ENCODE results near the gene CAMTA1. TPM values are rescaled to one million over a fixed set of nuclear protein-coding genes. Genes with fewer than 3 reads are reported as not detected.

CAMTA1 gene
- polyA plus RNA-seq, 1 donor (not counting 4 experiments of a cell fraction or from before 2014, with no cell fraction given), result 51.4 TPM

- Histone ChIP-seq H3K4me1 (ENCODE audit: control insufficient read depth, extremely low read depth, insufficient read depth, low read length) (peaks cover 14% of the 10 kb centered on the region), H3K27ac (ENCODE audit: control insufficient read depth, insufficient read depth, low read length) (no peak overlapping the region), H3K4me2 (ENCODE audit: control insufficient read depth, extremely low read depth, insufficient read depth, low read depth, low read length) (no peak overlapping the region), H3K9me3 (ENCODE audit: control insufficient read depth, low read depth, low read length) (no peaks in the 10 kb centered on the region), H3K4me3 (ENCODE audit: control insufficient read depth in 2 of 3, extremely low read depth in 1 of 3, insufficient read depth in 2 of 3, low read depth in 1 of 3, low read length in 3 of 3) (no peak overlapping the region), H3K27me3 (ENCODE audit: control insufficient read depth, extremely low read depth, insufficient read depth, low read length) (no peaks in the 10 kb centered on the region), H2AFZ (ENCODE audit: control insufficient read depth, low read length) (no peak overlapping the region), H3K9ac (ENCODE audit: control insufficient read depth, extremely low read depth, insufficient read depth, low read length) (no peak overlapping the region), H3K79me2 (ENCODE audit: control insufficient read depth, insufficient read depth, low read length) (no peaks in the 10 kb centered on the region), H3K36me3 (ENCODE audit: control insufficient read depth in 2 of 2, extremely low read depth in 1 of 2, insufficient read depth in 2 of 2, low read length in 2 of 2) (no peaks in the 10 kb centered on the region), H4K20me1 (ENCODE audit: control insufficient read depth, extremely low read depth, insufficient read depth, low read length) (no peaks in the 10 kb centered on the region), H3K9me1 (ENCODE audit: control insufficient read depth, extremely low read depth, insufficient read depth, low read length) (no peaks in the 10 kb centered on the region)
- DNase-seq (ENCODE audit: low read depth, low spot score) (no peak), FAIRE-seq (no peak)
- no peak for TF ChIP-seq CTCF (optimal IDR thresholded peaks at IDR 0.05 in 1 of 3, IDR thresholded peaks at IDR 0.05 in 1 of 3, conservative IDR thresholded peaks at IDR 0.05 in 1 of 3; ENCODE audit: extremely low read depth in 1 of 3, insufficient read depth in 2 of 3, low read length in 3 of 3)
- TF ChIP-seq EZH2 (IDR thresholded peaks at IDR 0.05; ENCODE audit: low read length), result no peak
- dilution Hi-C loops (cut with MboI; ENCODE audit: extremely low pct_ligation_motif_present, low sequenced_read_pairs), result no loop called here
Observed at GRCh38 chr1:7576946-7577657, 791.8 kb downstream of the CAMTA1 start.

GRCh38 chr1:7578206-7578605, 793.0 kb downstream of the CAMTA1 start:
- FAIRE-seq, result no peak
- H3K79me2 ChIP-seq (ENCODE audit: control insufficient read depth, insufficient read depth, low read length), result no peaks in the 10 kb centered on the region
- dilution Hi-C loops (cut with MboI; ENCODE audit: extremely low pct_ligation_motif_present, low sequenced_read_pairs), result no loop called here
- H4K20me1 ChIP-seq (ENCODE audit: control insufficient read depth, extremely low read depth, insufficient read depth, low read length), result no peaks in the 10 kb centered on the region
- no peak for DNase-seq (ENCODE audit: low read depth, low spot score)
- no peak overlapping the region for H3K4me3 ChIP-seq (ENCODE audit: control insufficient read depth in 2 of 3, extremely low read depth in 1 of 3, insufficient read depth in 2 of 3, low read depth in 1 of 3, low read length in 3 of 3)
- H3K27ac ChIP-seq (ENCODE audit: control insufficient read depth, insufficient read depth, low read length), result no peak overlapping the region
- no peak overlapping the region for H3K9ac ChIP-seq (ENCODE audit: control insufficient read depth, extremely low read depth, insufficient read depth, low read length)
- H2AFZ ChIP-seq (ENCODE audit: control insufficient read depth, low read length), result no peak overlapping the region
- H3K4me2 ChIP-seq (ENCODE audit: control insufficient read depth, extremely low read depth, insufficient read depth, low read depth, low read length), result no peak overlapping the region
- peaks cover 4% of the 10 kb centered on the region for H3K4me1 ChIP-seq (ENCODE audit: control insufficient read depth, extremely low read depth, insufficient read depth, low read length)
- TF ChIP-seq EZH2 (IDR thresholded peaks at IDR 0.05; ENCODE audit: low read length) (no peak), CTCF (optimal IDR thresholded peaks at IDR 0.05 in 1 of 3, IDR thresholded peaks at IDR 0.05 in 1 of 3, conservative IDR thresholded peaks at IDR 0.05 in 1 of 3; ENCODE audit: extremely low read depth in 1 of 3, insufficient read depth in 2 of 3, low read length in 3 of 3) (no peak)
- H3K9me3 ChIP-seq (ENCODE audit: control insufficient read depth, low read depth, low read length), result no peaks in the 10 kb centered on the region
- no peaks in the 10 kb centered on the region for H3K27me3 ChIP-seq (ENCODE audit: control insufficient read depth, extremely low read depth, insufficient read depth, low read length)
- no peaks in the 10 kb centered on the region for H3K36me3 ChIP-seq (ENCODE audit: control insufficient read depth in 2 of 2, extremely low read depth in 1 of 2, insufficient read depth in 2 of 2, low read length in 2 of 2)
- H3K9me1 ChIP-seq (ENCODE audit: control insufficient read depth, extremely low read depth, insufficient read depth, low read length), result no peaks in the 10 kb centered on the region

Measured in keratinocyte (primary cell).